ENCODE data around the gene THBS2. TPM values are rescaled to one million over a fixed set of nuclear protein-coding genes. Genes with fewer than 3 reads are reported as not detected.
A peak's percentile ranks its signal among the peaks of the same experiment; 100 is the strongest.
"Not testable (repeated sequence)": the region's sequence is repeated elsewhere in the genome, so short reads cannot be mapped to it uniquely, and the experiment has no call there.

Gene THBS2
- 1 to 10 TPM; 3.6 to 7.7 (median 4.8) TPM for total RNA-seq

DNA sequence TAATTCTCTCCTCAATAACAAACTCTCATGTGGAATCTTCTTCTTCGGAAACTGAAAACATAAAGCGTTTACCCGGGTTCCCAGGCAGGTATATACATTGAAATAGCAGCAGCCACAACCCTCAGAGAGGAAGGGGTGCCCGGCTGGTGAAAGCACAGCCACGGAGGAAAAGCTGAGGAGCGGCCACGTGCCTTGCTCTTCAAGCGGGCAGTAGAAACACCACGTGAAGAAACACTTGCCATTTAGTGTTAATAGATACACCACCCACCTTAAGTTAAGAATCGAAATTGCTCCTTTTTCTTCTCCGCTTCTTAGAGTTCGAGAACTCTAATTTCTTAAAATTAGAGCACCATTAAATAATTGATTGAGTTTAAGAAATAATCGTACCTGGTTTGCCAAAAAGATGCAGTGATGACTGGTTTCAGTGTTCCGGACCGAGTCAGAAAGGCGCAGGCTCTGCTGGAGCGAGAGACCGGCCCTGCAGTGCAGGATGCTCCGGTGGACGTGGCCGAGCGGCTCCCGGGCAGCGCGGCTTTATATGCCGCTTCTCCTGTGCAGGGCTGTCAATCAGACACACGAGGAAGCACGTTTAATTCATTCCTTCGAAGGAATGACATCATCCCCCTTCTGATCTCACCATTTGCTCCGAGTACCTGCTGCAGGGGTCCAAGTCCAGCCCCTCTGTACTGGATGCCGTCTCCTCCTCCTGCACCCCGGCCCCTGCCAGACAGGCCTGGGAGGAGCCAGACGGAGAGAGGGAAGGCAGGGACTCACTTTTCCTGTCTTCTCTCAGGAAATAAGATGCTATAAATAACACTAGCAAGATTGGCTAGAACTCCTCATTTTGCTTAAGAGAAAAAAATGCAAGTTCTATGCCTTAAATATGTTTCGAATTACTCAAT, at the start of gene THBS2:
Gene THBS2 (minus strand): TSS at position 510 of the 902 bp plus-strand sequence. CDS start 3,062 bp downstream, outside the sequence.
- peak; percentile 11 to 48 for TF ChIP-seq POLR2A (IDR thresholded peaks at IDR 0.05)
- TF ChIP-seq, protein P1, sequence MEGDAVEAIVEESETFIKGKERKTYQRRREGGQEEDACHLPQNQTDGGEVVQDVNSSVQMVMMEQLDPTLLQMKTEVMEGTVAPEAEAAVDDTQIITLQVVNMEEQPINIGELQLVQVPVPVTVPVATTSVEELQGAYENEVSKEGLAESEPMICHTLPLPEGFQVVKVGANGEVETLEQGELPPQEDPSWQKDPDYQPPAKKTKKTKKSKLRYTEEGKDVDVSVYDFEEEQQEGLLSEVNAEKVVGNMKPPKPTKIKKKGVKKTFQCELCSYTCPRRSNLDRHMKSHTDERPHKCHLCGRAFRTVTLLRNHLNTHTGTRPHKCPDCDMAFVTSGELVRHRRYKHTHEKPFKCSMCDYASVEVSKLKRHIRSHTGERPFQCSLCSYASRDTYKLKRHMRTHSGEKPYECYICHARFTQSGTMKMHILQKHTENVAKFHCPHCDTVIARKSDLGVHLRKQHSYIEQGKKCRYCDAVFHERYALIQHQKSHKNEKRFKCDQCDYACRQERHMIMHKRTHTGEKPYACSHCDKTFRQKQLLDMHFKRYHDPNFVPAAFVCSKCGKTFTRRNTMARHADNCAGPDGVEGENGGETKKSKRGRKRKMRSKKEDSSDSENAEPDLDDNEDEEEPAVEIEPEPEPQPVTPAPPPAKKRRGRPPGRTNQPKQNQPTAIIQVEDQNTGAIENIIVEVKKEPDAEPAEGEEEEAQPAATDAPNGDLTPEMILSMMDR (IDR thresholded peaks at IDR 0.05 in 4 of 5, conservative IDR thresholded peaks at IDR 0.05 in 1 of 5): no peak
- H3K4me1 ChIP-seq: no peaks in the 10 kb centered on the region
- H3K27me3 ChIP-seq: peaks cover 10 to 27% (median 18%) of the 10 kb centered on the region in 3 donors
- DNase-seq: peak in 1 of 2 donors; percentile 35
- intact Hi-C loops (cut with DNase I; ENCODE audit: low total_unique reads): no loop called here
- H3K27ac ChIP-seq: peak within 1 kb of the TSS in 3 of 4 donors; percentile 14 to 31 (median 19)
- no peaks in the 10 kb centered on the region for H3K36me3 ChIP-seq
- no peaks in the 10 kb centered on the region for H3K9me3 ChIP-seq
- in situ Hi-C loops (cut with MboI; ENCODE audit: low sequenced_read_pairs in 4 of 4): no loop called here
- peak in 1 of 2 donors; percentile 64 for ATAC-seq
- H3K4me3 ChIP-seq: peak within 1 kb of the TSS; percentile 13 to 45 (median 26)

DNA sequence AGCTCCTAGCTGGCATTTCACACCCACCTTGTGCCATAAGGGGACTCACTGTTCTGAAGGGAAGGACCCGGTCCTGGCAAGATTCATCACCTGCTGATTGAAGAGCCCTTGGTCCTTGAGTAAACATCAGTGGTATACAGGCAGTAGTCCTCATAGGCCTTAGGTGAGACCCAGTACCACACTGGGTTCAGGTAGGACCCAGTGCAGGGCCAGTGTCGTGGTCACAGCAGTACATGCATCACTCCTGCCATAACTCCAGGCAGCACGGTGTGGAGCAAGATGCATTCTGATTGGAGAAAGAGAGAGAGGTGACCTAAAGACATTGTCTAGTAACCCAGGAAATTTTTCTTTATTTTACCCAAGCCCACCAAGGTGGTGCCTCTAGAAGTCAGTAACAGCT, 49.1 kb upstream of the THBS2 start:
- ATAC-seq (no peak), DNase-seq (no peak)
- Histone ChIP-seq H3K27me3 (no peaks in the 10 kb centered on the region), H3K27ac (no peak overlapping the region), H3K4me3 (no peak overlapping the region), H3K4me1 (no peaks in the 10 kb centered on the region), H3K36me3 (no peaks in the 10 kb centered on the region), H3K9me3 (no peaks in the 10 kb centered on the region)
- TF ChIP-seq, protein P1 (IDR thresholded peaks at IDR 0.05 in 4 of 5, conservative IDR thresholded peaks at IDR 0.05 in 1 of 5): no peak
- no peak for TF ChIP-seq POLR2A (IDR thresholded peaks at IDR 0.05)
- intact Hi-C loops (cut with DNase I; ENCODE audit: low total_unique reads): no loop called here
- in situ Hi-C loops (cut with MboI; ENCODE audit: low sequenced_read_pairs in 4 of 4): no loop called here

DNA sequence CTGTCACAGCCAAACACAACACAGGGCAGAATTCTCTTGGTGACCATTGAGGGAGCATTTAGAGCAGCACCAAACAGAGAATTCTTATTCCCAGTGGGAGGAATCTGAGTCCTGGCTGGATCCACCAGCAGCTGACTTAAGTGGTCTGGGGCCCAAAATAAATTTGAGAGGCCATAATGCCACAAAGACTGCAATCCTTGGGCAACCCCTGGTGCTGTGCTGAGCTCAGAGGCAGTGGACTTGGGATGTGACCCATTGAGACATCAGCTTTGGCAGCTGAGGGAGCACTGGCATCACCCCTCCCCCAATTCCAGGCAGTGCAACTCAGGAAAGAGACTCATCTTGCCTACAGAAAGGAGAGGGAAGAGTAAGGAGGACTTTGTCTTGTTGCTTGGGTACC, 48.6 kb upstream of the THBS2 start:
- intact Hi-C loops (cut with DNase I; ENCODE audit: low total_unique reads): no loop called here
- Histone ChIP-seq H3K4me1 (no peaks in the 10 kb centered on the region), H3K36me3 (no peaks in the 10 kb centered on the region), H3K27me3 (no peaks in the 10 kb centered on the region), H3K4me3 (no peak overlapping the region), H3K9me3 (no peaks in the 10 kb centered on the region), H3K27ac (no peak overlapping the region)
- in situ Hi-C loops (cut with MboI; ENCODE audit: low sequenced_read_pairs in 4 of 4): no loop called here
- ATAC-seq (no peak), DNase-seq (no peak)
- TF ChIP-seq POLR2A (IDR thresholded peaks at IDR 0.05): no peak
- TF ChIP-seq, protein P1 (IDR thresholded peaks at IDR 0.05 in 4 of 5, conservative IDR thresholded peaks at IDR 0.05 in 1 of 5): no peak

DNA sequence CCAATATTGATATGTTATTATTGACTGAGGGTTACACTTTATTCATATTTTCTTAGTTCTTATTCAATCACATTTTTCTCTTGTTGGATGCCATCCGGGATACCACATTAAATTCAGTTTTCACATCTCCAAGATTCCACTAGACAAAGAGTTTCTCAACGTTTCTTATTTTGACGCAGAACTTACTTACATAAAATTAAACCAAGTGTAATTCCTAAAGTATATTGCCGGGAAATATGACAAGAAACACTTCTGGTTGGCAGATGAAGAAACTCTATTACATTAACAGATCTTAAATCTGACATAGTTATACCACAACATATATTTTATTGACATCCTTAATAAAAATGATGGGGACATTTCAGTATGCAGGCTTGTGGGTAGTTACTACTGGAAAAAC, 47.3 kb upstream of the THBS2 start:
- intact Hi-C loops (cut with DNase I; ENCODE audit: low total_unique reads): no loop called here
- Histone ChIP-seq H3K4me3 (no peak overlapping the region), H3K27me3 (no peaks in the 10 kb centered on the region), H3K36me3 (no peaks in the 10 kb centered on the region), H3K9me3 (no peaks in the 10 kb centered on the region), H3K4me1 (no peaks in the 10 kb centered on the region), H3K27ac (no peak overlapping the region)
- ATAC-seq: no peak
- no peak for TF ChIP-seq POLR2A (IDR thresholded peaks at IDR 0.05)
- TF ChIP-seq, protein P1 (IDR thresholded peaks at IDR 0.05 in 4 of 5, conservative IDR thresholded peaks at IDR 0.05 in 1 of 5): no peak
- no peak for DNase-seq
- in situ Hi-C loops (cut with MboI; ENCODE audit: low sequenced_read_pairs in 4 of 4): no loop called here

DNA sequence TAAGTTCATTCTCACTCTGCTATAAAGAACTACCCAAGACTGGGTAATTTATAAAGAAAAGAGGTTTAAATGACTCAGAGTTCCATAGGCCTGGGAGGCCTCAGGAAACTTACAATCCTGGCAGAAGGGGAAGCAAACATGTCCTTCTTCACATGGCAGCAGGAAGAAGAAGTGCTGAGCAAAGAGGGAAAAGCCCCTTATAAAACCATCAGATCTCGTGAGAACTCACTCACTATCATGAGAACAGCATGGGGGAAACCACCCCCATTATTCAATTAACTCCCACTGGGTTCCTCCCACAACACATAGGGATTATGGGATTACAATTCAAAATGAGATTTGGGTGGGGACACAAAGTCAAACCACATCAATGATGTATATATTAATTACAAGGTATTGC, 45.0 kb upstream of the THBS2 start:
- H3K4me1 ChIP-seq; DNase-seq; in situ Hi-C loops (cut with MboI; ENCODE audit: low sequenced_read_pairs in 4 of 4); intact Hi-C loops (cut with DNase I; ENCODE audit: low total_unique reads); H3K27ac ChIP-seq; H3K9me3 ChIP-seq; H3K4me3 ChIP-seq; H3K36me3 ChIP-seq; ATAC-seq; H3K27me3 ChIP-seq: not testable (repeated sequence)
